MCF 10A (cell line): ENCODE results near the gene ZSCAN20. TPM values are rescaled to one million over a fixed set of nuclear protein-coding genes. Genes with fewer than 3 reads are reported as not detected.

Experiments used
- BruUV-seq: library from RNA; stranded (reverse); fragments of 400-500 nt; replicated peaks from 2 replicates; lab custom pipeline; 2021; lab: Mats Ljungman, UMichigan
- CTCF ChIA-PET: fragments of 300-600 bp; sonication (Branson Sonifier 250); formaldehyde crosslinking; extraction: SDS; loops from one replicate; lab custom pipeline; 2021; ENCODE audit warnings: antibody characterized with exemption, inconsistent platforms; lab: Yijun Ruan, JAX
- POLR2A ChIA-PET: fragments of 300-600, 350-650 bp; sonication (Branson Sonifier 250); formaldehyde crosslinking; extraction: SDS; loops from one replicate; lab custom pipeline; 2020; ENCODE audit warnings: antibody characterized with exemption, inconsistent platforms; lab: Yijun Ruan, JAX
- DNase-seq: peaks from one replicate; pipeline ENCODE4 v3.0.0-alpha.2; 2018; ENCODE audit not compliant: unreplicated experiment
- H3K27ac Mint-ChIP-seq: one replicate; pipeline ENCODE4 v1.8.0; 2022; ENCODE audit warnings: mild to moderate bottlenecking, low read depth, mixed read lengths; ENCODE audit not compliant: unreplicated experiment
- H3K27me3 Mint-ChIP-seq: one replicate; pipeline ENCODE4 v1.8.0; 2022; ENCODE audit warnings: mixed read lengths; ENCODE audit not compliant: insufficient read depth, unreplicated experiment
- H3K36me3 Mint-ChIP-seq: one replicate; pipeline ENCODE4 v1.8.0; 2022; ENCODE audit warnings: mild to moderate bottlenecking, moderate library complexity, mixed read lengths; ENCODE audit not compliant: insufficient read depth, unreplicated experiment
- H3K4me1 Mint-ChIP-seq: one replicate; pipeline ENCODE4 v1.8.0; 2022; ENCODE audit warnings: mixed read lengths; ENCODE audit not compliant: insufficient read depth, unreplicated experiment
- H3K4me3 Mint-ChIP-seq: one replicate; pipeline ENCODE4 v1.8.0; 2022; ENCODE audit warnings: mild to moderate bottlenecking, moderate library complexity, mixed read lengths; ENCODE audit not compliant: unreplicated experiment
- H3K9me3 Mint-ChIP-seq: one replicate; pipeline ENCODE4 v1.8.0; 2022; ENCODE audit warnings: mixed read lengths; ENCODE audit not compliant: unreplicated experiment
- CTCF ChIP-seq: fragments of 200-600 bp; IDR thresholded peaks from one replicate; pipeline ENCODE4 v1.8.0; 2022; ENCODE audit warnings: antibody characterized with exemption, mild to moderate bottlenecking; ENCODE audit not compliant: unreplicated experiment
- intact Hi-C: fragments of 100-400 bp; cut with micrococcal nuclease; formaldehyde crosslinking; loops from 2 replicates; pipeline ENCODE4 v1.14.1; 2022
- total RNA-seq: library from RNA; stranded (reverse); gene quantifications from 2 replicates; pipeline ENCODE4 v1.2.3, GENCODE V29; 2022

ZSCAN20 gene
- total RNA-seq, 1 experiment from 2014 or later = 5.1 TPM

- Mint-ChIP-seq H3K36me3 (peaks cover 5% of the 10 kb centered on the region), H3K4me1 (peaks cover 24% of the 10 kb centered on the region), H3K27me3 (no peaks in the 10 kb centered on the region), H3K9me3 (no peaks in the 10 kb centered on the region), H3K4me3 (peak overlapping the region; percentile 87), H3K27ac (peak overlapping the region; percentile 1)
- TF ChIP-seq CTCF = no peak
- intact Hi-C loops = loop anchor here (2.0 to 5.0 kb wide), 2 partner anchors 92 to 139 kb away; no protein-coding TSS in a partner anchor
- ChIA-PET CTCF (interaction anchor here (1.8 to 11.9 kb wide), 2 partner anchors 139 to 176 kb away, joined by 4 to 152 read pairs; no protein-coding TSS in a partner anchor), POLR2A (no interaction called here)
- BruUV-seq = no TSS peak
- no peak for DNase-seq
Observed at GRCh38 chr1:33473900-33474299, 1.5 kb downstream of the ZSCAN20 start.

DNA sequence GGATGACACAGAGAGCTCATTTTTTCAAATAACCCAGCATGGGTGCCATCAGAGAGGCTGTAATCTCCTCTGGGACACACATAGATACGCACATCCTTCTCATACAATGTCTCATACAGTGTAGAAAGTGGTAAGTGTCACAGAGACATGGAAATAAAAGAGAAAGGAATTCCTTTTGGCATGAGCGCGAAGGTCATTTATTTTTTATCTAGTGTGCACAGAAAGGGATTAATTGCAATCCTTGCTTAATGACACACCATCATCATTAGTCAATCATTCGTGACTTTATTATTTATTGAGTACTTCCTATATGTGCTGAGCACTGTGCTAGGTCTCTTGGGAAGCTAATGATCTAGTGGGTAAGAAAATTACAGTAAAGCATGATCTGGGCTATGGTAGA is 5.0 kb downstream of the ZSCAN20 start:
- H3K4me1 Mint-ChIP-seq = peaks cover 11% of the 10 kb centered on the region

GRCh38 chr1:33482412-33482811 is 10.0 kb downstream of the ZSCAN20 start:
- peaks cover 43% of the 10 kb centered on the region for H3K36me3 Mint-ChIP-seq
- POLR2A ChIA-PET = no interaction called here

More for the DNA sequence above, 5.0 kb downstream of the ZSCAN20 start:
- no peak for DNase-seq
- no peak overlapping the region for H3K4me3 Mint-ChIP-seq
- no peaks in the 10 kb centered on the region for H3K9me3 Mint-ChIP-seq
- peaks cover 17% of the 10 kb centered on the region for H3K36me3 Mint-ChIP-seq
- BruUV-seq = no TSS peak
- no peak for TF ChIP-seq CTCF
- ChIA-PET CTCF (interaction anchor here (0.5 to 1.2 kb wide), 4 partner anchors 12 to 1119 kb away, joined by 3 to 4 read pairs (median 4); no protein-coding TSS in a partner anchor), POLR2A (no interaction called here)
- H3K27me3 Mint-ChIP-seq = no peaks in the 10 kb centered on the region
- intact Hi-C loops = no loop called here
- H3K27ac Mint-ChIP-seq = no peak overlapping the region

DNA sequence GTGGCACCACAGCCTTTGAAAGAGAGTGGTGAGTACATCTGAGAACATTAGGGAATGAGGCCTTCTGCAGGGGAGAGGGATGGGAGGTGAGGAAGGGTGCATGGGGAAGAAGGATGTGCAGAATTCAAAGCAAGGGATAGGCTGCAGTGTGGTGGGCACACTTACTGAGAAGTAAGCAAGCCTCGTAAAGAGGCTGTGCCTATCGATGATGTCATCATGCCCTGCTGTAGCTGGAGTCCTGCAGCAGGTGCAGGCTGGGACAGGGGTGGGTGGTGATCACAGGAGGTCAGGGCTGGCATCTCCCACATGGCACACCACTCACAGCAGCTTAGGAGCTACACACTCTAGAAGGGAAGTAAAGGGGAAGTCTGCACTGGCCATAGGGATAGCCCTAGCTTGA is 16.2 kb downstream of the ZSCAN20 start:
- Mint-ChIP-seq H3K9me3 (peaks cover 10% of the 10 kb centered on the region), H3K36me3 (peaks cover 68% of the 10 kb centered on the region), H3K4me3 (no peak overlapping the region), H3K27ac (no peak overlapping the region), H3K27me3 (no peaks in the 10 kb centered on the region), H3K4me1 (no peaks in the 10 kb centered on the region)
- DNase-seq = no peak
- intact Hi-C loops = no loop called here
- POLR2A ChIA-PET = no interaction called here
- no peak for TF ChIP-seq CTCF
- BruUV-seq = no TSS peak
- CTCF ChIA-PET = no interaction called here

More at GRCh38 chr1:33482412-33482811, 10.0 kb downstream of the ZSCAN20 start:
- TF ChIP-seq CTCF = no peak
- Mint-ChIP-seq H3K27ac (no peak overlapping the region), H3K9me3 (no peaks in the 10 kb centered on the region), H3K4me1 (no peaks in the 10 kb centered on the region), H3K27me3 (no peaks in the 10 kb centered on the region), H3K4me3 (no peak overlapping the region)
- intact Hi-C loops = no loop called here
- no peak for DNase-seq
- CTCF ChIA-PET = interaction anchor here (0.6 kb wide), 1 partner anchor 298 kb away, joined by 3 read pairs; no protein-coding TSS in a partner anchor
- BruUV-seq = no TSS peak
